ENCODE results near the gene XRCC1. TPM values are rescaled to one million over a fixed set of nuclear protein-coding genes. Genes with fewer than 3 reads are reported as not detected.
A peak's percentile ranks its signal among the peaks of the same experiment; 100 is the strongest.
"Not testable (repeated sequence)": the region's sequence is repeated elsewhere in the genome, so short reads cannot be mapped to it uniquely, and the experiment has no call there.

XRCC1 gene
- polyA plus RNA-seq, 3 donors = 56.4 to 66.0 (median 59.1) TPM

DNA sequence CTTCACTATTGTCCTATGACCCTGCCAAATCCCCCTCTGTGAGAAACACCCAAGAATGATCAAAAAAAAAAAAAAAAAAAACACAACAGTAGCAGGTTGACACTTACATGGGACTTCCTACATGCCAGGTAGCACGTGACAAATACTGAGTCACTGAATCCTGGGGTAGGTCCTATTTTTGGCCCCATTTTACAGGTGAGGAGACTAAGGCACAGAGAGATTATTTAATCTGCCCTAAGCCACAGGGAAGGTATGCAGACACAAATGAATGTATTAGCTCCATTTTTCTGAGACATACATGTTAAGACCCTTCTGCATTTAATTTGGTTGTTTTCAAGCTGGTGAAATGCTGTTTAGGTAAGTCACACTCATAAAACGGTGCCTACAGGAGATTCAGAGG lies 26.6 kb downstream of the XRCC1 start:
- no peak for DNase-seq (ENCODE audit: low read depth in 3 of 3, low spot score in 2 of 3)

DNA sequence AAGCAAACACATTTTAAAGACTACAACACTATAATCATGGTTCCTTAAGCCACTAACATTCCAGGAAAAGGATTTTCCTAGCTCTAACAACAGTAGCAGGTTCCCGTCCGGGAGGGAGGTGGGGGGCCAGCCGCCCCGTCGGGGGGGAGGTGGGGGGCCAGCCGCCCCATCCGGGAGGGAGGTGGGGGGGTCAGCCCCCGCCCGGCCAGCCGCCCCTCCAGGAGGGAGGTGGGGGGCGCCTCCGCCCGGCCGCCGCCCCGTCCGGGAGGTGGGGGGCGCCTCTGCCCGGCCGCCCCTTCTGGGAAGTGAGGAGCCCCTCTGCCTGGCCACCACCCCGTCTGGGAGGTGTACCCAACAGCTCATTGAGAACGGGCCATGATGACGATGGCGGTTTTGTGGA lies 27.4 kb downstream of the XRCC1 start:
- DNase-seq (ENCODE audit: low read depth in 3 of 3, low spot score in 2 of 3) = not testable (repeated sequence)

DNA sequence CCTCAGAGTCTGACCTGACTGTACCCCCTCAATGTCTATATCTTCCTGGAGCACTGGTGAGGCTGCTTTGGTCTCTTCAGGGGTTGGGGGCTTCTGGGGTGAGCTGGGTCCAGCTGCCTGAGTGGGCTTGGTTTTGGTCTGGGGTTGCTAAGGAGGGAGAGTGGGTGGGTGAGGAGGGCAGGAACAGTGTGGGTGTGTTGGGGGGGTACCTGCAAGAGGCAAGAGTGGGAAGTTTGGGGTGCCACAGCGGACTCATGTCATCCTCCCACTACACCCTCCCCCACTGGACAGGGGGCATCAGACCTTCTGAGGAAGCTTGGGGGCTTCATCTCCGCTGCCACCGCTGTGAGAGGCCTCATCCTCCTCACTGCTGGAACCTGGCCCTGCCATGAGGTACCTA lies 28.7 kb downstream of the XRCC1 start:
- no peak for DNase-seq (ENCODE audit: low read depth in 3 of 3, low spot score in 2 of 3)

GRCh38 chr19:43545981-43546380 lies 29.3 kb downstream of the XRCC1 start:
- DNase-seq (ENCODE audit: low read depth in 3 of 3, low spot score in 2 of 3) = no peak

GRCh38 chr19:43545276-43545675 lies 30.1 kb downstream of the XRCC1 start:
- no peak for DNase-seq (ENCODE audit: low read depth in 3 of 3, low spot score in 2 of 3)

DNA sequence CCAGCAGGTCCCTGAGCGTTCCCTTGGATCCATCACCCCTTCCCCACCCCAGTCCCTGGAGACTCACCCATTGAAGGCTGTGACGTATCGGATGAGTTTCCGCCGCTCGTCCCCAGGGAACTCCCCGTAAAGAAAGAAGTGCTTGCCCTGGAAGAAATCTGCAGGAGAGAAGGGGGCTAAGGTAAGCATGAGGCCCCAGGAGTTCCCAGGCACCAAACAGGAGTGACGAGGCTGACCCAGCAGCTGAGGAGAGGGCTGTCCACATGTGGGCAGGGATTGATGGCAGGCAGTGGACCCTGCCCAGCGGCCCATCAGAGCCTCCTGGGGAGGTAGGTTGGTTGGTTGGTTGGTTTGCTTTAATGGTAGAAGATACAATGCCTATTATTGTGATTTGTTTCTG lies 31.2 kb downstream of the XRCC1 start:
- DNase-seq (ENCODE audit: low read depth in 3 of 3, low spot score in 2 of 3) = no peak

DNA sequence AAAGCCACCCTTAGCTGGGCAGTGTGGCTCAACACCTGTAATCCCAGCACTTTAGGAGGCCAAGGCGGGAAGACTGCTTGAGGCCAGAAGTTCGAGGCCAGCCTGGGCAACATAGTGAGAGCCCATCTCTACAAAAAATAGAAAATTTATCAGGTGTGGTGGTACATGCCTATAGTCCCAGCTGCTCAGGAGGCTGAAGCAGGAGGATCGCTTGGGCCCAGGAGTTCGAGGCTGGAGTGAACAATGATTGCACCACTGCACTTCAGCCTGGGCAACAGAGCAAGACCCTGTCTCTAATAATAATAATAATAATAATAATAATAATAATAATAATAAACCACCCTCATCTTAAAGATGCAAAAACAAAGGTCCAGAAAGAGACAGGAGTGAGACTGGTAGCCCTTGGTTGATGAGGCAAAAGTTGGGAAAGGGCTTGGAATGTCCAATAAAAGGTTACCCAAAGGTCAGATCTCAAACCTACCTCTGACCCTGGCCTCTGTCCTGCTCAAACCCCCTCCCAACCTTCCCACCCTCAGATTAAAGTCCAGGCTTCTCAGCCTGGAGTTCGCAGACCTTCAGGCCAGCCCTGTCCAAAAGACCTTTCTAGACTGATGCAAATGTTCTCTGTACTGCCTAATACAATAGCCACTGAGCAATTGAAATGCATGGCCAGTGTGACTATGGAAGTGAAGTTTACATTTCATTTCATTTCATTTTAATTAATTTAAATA lies 33.2 kb downstream of the XRCC1 start:
- no peak for DNase-seq (ENCODE audit: low read depth in 3 of 3, low spot score in 2 of 3)

- no peak for DNase-seq (ENCODE audit: low read depth in 3 of 3, low spot score in 2 of 3)
These were observed 34.9 kb downstream of the XRCC1 start for GRCh38 chr19:43540381-43540780.

- no peak for DNase-seq (ENCODE audit: low read depth in 3 of 3, low spot score in 2 of 3)
These were observed 36.4 kb downstream of the XRCC1 start for GRCh38 chr19:43538922-43539321.

- DNase-seq (ENCODE audit: low read depth in 3 of 3, low spot score in 2 of 3) = peak in 1 of 3 donors; percentile 65
These were observed 40.2 kb downstream of the XRCC1 start for GRCh38 chr19:43534816-43535761.

- no peak for DNase-seq (ENCODE audit: low read depth in 3 of 3, low spot score in 2 of 3)
These were observed 41.0 kb downstream of the XRCC1 start for GRCh38 chr19:43534305-43534815.

GRCh38 chr19:43533546-43534304 lies 41.6 kb downstream of the XRCC1 start:
- DNase-seq (ENCODE audit: low read depth in 3 of 3, low spot score in 2 of 3) = peak; percentile 95 to 99 (median 99)

GRCh38 chr19:43532962-43533545 lies 42.3 kb downstream of the XRCC1 start, which contains the start of gene ZNF575:
Gene ZNF575, plus strand, starts transcription at chr19:43533188. Its CDS starts 1,235 bp downstream, at chr19:43534423.
- peak; percentile 91 to 94 (median 94) for DNase-seq (ENCODE audit: low read depth in 3 of 3, low spot score in 2 of 3)

- DNase-seq (ENCODE audit: low read depth in 3 of 3, low spot score in 2 of 3) = no peak
These were observed 42.8 kb downstream of the XRCC1 start for GRCh38 chr19:43532571-43532961.

GRCh38 chr19:43527860-43528622 lies 47.3 kb downstream of the XRCC1 start:
- DNase-seq (ENCODE audit: low read depth in 3 of 3, low spot score in 2 of 3) = no peak

- DNase-seq (ENCODE audit: low read depth in 3 of 3, low spot score in 2 of 3) = no peak
These were observed 48.2 kb downstream of the XRCC1 start, which contains the start of gene ETHE1 for GRCh38 chr19:43526884-43527859. Gene ETHE1, minus strand, starts transcription at chr19:43527201. Its CDS starts 24 bp downstream, at chr19:43527177.

GRCh38 chr19:43525836-43526771 lies 49.2 kb downstream of the XRCC1 start:
- no peak for DNase-seq (ENCODE audit: low read depth in 3 of 3, low spot score in 2 of 3)
